ENCODE results near the gene CBLB.

CBLB gene

DNA sequence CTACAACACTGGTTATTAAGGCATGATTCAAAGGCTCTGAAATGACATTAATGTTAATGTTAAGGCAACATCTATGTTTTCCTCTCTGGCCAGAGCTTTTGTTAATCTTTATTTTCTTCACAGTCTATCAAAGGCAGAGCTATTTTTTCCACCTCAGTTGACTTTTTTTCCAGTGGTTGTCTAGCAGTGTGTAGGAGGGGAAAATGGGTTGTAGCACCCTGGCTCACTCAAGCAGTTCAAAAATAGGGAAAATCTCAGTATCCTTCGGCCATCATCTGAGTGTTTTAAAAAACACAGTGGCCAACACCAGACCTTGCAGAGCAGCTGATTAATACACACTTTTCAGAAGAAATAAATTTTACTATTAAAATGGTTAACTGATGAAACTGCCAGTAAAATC lies 21.4 kb downstream of the CBLB start:
- DNase-seq (ENCODE audit: low spot score) (no peak), ATAC-seq (ENCODE audit: low read depth) (no peak)
- Histone ChIP-seq H3K27me3 (ENCODE audit: insufficient read depth, poor library complexity, severe bottlenecking) (no peaks in the 10 kb centered on the region), H3K4me1 (ENCODE audit: insufficient read depth, poor library complexity, severe bottlenecking) (peaks cover 6% of the 10 kb centered on the region), H3K27ac (ENCODE audit: poor library complexity, severe bottlenecking) (no peak overlapping the region), H3K4me3 (ENCODE audit: severe bottlenecking) (no peak overlapping the region), H3K36me3 (ENCODE audit: low read depth) (peaks cover 10% of the 10 kb centered on the region), H3K9me3 (ENCODE audit: severe bottlenecking) (no peaks in the 10 kb centered on the region)
- TF ChIP-seq, protein P1, sequence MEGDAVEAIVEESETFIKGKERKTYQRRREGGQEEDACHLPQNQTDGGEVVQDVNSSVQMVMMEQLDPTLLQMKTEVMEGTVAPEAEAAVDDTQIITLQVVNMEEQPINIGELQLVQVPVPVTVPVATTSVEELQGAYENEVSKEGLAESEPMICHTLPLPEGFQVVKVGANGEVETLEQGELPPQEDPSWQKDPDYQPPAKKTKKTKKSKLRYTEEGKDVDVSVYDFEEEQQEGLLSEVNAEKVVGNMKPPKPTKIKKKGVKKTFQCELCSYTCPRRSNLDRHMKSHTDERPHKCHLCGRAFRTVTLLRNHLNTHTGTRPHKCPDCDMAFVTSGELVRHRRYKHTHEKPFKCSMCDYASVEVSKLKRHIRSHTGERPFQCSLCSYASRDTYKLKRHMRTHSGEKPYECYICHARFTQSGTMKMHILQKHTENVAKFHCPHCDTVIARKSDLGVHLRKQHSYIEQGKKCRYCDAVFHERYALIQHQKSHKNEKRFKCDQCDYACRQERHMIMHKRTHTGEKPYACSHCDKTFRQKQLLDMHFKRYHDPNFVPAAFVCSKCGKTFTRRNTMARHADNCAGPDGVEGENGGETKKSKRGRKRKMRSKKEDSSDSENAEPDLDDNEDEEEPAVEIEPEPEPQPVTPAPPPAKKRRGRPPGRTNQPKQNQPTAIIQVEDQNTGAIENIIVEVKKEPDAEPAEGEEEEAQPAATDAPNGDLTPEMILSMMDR (IDR thresholded peaks at IDR 0.05; ENCODE audit: poor library complexity, severe bottlenecking): no peak

DNA sequence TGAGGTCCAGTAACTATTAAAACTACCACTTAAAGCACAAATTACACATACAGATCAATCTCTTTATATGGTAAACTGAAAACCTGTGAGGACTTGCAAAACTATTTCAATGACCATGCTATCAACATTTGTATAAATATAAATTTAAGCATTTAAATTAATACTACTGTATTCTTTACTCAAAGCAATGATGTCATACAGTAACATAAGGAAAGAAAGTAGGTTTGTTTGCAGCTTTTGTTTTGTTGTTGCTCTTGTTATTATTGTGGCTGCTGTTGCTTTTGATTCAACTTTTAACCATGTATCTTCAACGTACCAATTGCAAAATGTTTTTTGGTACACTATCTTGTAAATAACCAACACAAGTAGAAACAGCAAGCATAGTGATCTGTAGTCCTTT lies 22.0 kb downstream of the CBLB start:
- Histone ChIP-seq H3K27ac (ENCODE audit: poor library complexity, severe bottlenecking) (no peak overlapping the region), H3K27me3 (ENCODE audit: insufficient read depth, poor library complexity, severe bottlenecking) (no peaks in the 10 kb centered on the region), H3K36me3 (ENCODE audit: low read depth) (peaks cover 7% of the 10 kb centered on the region), H3K4me3 (ENCODE audit: severe bottlenecking) (no peak overlapping the region), H3K9me3 (ENCODE audit: severe bottlenecking) (no peaks in the 10 kb centered on the region), H3K4me1 (ENCODE audit: insufficient read depth, poor library complexity, severe bottlenecking) (peaks cover 6% of the 10 kb centered on the region)
- no peak for ATAC-seq (ENCODE audit: low read depth)
- DNase-seq (ENCODE audit: low spot score): no peak
- TF ChIP-seq, protein P1 (IDR thresholded peaks at IDR 0.05; ENCODE audit: poor library complexity, severe bottlenecking): no peak

DNA sequence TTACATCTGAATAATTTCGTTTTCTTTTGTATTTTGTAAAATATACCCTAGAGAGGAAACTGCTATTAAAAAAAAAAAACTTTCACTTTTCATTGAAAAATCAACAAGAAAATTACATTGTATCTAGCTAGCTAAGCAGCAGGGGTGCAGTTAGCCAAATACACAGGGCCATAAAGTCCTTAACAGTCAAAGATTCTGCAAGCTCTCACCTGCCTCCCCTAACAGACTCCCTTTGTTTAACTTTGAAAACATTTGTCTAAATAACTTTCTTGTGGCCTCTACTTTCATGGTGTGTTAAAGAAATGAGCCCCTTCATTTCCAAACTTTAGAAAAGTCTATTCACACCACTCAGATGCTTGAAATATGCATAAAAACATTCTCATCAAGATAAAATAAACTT lies 23.3 kb downstream of the CBLB start:
- DNase-seq (ENCODE audit: low spot score) (no peak), ATAC-seq (ENCODE audit: low read depth) (no peak)
- Histone ChIP-seq H3K4me1 (ENCODE audit: insufficient read depth, poor library complexity, severe bottlenecking) (peaks cover 6% of the 10 kb centered on the region), H3K36me3 (ENCODE audit: low read depth) (no peaks in the 10 kb centered on the region; the same call in none of the 2 replicates), H3K4me3 (ENCODE audit: severe bottlenecking) (no peak overlapping the region), H3K27ac (ENCODE audit: poor library complexity, severe bottlenecking) (no peak overlapping the region), H3K9me3 (ENCODE audit: severe bottlenecking) (no peaks in the 10 kb centered on the region), H3K27me3 (ENCODE audit: insufficient read depth, poor library complexity, severe bottlenecking) (no peaks in the 10 kb centered on the region)
- TF ChIP-seq, protein P1 (IDR thresholded peaks at IDR 0.05; ENCODE audit: poor library complexity, severe bottlenecking): no peak

DNA sequence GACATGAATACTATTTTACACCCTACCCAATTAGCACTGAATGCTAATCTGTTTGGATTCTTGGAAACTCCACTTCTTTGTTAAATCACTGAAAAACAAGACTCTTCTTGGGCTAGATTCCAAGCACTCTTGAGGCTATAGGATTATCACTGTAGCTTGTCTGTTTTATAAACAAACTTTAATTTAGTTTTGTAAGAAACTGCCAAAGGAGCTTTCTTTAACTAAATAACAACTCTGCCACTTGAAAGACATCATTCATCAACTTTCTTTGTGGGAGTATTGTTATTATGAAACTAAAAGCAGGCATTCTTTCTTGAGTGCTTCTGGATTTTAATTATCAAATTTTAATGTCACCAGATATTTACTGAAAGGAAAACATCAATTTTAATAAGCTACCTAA lies 24.1 kb downstream of the CBLB start:
- H3K27ac ChIP-seq (ENCODE audit: poor library complexity, severe bottlenecking): no peak overlapping the region
- no peak for DNase-seq (ENCODE audit: low spot score)
- TF ChIP-seq, protein P1 (IDR thresholded peaks at IDR 0.05; ENCODE audit: poor library complexity, severe bottlenecking): no peak
- no peaks in the 10 kb centered on the region; the same call in none of the 2 replicates for H3K36me3 ChIP-seq (ENCODE audit: low read depth)
- no peaks in the 10 kb centered on the region for H3K9me3 ChIP-seq (ENCODE audit: severe bottlenecking)
- peaks cover 6% of the 10 kb centered on the region for H3K4me1 ChIP-seq (ENCODE audit: insufficient read depth, poor library complexity, severe bottlenecking)
- H3K27me3 ChIP-seq (ENCODE audit: insufficient read depth, poor library complexity, severe bottlenecking): no peaks in the 10 kb centered on the region
- H3K4me3 ChIP-seq (ENCODE audit: severe bottlenecking): no peak overlapping the region
- no peak for ATAC-seq (ENCODE audit: low read depth)

DNA sequence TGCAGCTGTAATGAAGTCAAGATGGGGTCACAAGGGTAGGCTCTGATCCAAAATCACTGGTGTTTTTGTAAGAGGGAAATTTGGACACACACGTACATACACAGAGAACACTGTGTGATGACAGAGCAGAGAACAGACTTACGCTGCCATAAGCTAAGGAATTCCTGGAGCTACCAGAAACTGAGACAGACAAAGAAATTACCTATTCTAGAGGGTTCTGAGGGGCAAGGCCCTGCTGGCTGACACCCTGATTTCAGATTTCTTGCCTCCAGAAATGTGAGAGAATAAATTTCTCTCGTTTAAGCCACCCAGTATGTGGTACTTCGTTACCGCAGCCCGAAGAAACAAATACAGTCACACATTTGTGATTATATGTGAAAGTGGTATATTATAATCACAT lies 24.8 kb downstream of the CBLB start:
- H3K36me3 ChIP-seq (ENCODE audit: low read depth): no peaks in the 10 kb centered on the region; the same call in none of the 2 replicates
- DNase-seq (ENCODE audit: low spot score) (no peak), ATAC-seq (ENCODE audit: low read depth) (no peak)
- peaks cover 6% of the 10 kb centered on the region for H3K4me1 ChIP-seq (ENCODE audit: insufficient read depth, poor library complexity, severe bottlenecking)
- no peak overlapping the region for H3K4me3 ChIP-seq (ENCODE audit: severe bottlenecking)
- no peaks in the 10 kb centered on the region for H3K27me3 ChIP-seq (ENCODE audit: insufficient read depth, poor library complexity, severe bottlenecking)
- no peak overlapping the region for H3K27ac ChIP-seq (ENCODE audit: poor library complexity, severe bottlenecking)
- TF ChIP-seq, protein P1 (IDR thresholded peaks at IDR 0.05; ENCODE audit: poor library complexity, severe bottlenecking): no peak
- H3K9me3 ChIP-seq (ENCODE audit: severe bottlenecking): no peaks in the 10 kb centered on the region

All from RWPE2 (cell line).